DOHH2 (cell line): ENCODE measurements around the gene SCAPER.

Source experiments
- CTCF ChIP-seq: fragments of 200-600 bp; sonication (generic); IDR thresholded peaks from one replicate; pipeline ENCODE4 v1.5.1; 2014; ENCODE audit warnings: antibody characterized with exemption, mild to moderate bottlenecking, low read depth, low read length; ENCODE audit not compliant: poor library complexity, severe bottlenecking
- EZH2phosphoT487 ChIP-seq: fragments of 200-600 bp; sonication (generic); IDR thresholded peaks from 2 replicates; pipeline ENCODE4 v1.6.1; 2017; ENCODE audit warnings: borderline replicate concordance, mild to moderate bottlenecking, antibody characterized with exemption, low read length, moderate library complexity, mixed read lengths

GRCh38 chr15:76553564-76553963, 351.6 kb downstream of the SCAPER start:
- no peak for TF ChIP-seq CTCF
- TF ChIP-seq EZH2phosphoT487 = no peak
